HG03103 (cell line): ENCODE measurements around the gene CACNG5.

Experiments used
- ATAC-seq: cut with Tn5 transposase; IDR thresholded peaks from one replicate; pipeline ENCODE4 v1.9.1; 2021; ENCODE audit warnings: low read depth; ENCODE audit not compliant: unreplicated experiment

CACNG5 gene

DNA sequence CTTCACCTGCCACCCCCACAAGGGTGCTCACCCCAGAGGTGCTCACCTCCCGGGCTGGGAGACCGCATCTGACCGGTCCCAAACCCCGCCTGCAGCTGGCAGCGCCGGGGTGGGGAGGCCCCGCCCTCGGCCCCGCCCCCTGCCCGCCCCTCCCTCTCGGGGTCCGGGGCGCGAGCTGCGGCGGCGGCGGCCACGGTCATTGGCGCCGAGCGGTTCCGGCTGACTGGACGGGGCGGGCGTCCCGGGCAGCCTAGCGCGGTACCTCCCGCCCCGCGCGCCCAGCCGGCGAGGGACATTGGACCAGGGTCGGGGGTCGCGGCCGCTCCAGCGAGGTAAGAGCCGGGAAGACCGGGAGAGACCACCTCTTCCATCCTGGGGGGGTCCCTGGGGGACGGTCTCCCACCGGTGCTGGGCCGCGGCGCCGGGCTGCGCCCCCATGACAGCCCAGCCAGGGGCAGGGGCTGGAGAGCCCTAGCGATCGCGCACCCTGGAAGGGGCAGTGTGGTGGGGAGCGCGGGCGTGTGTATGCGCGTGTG lies at the start of gene CACNG5:
CACNG5 (plus strand) TSS at position 199 of the 536 bp plus-strand sequence. CDS start 42,216 bp downstream, outside the sequence.
- no peak for ATAC-seq

DNA sequence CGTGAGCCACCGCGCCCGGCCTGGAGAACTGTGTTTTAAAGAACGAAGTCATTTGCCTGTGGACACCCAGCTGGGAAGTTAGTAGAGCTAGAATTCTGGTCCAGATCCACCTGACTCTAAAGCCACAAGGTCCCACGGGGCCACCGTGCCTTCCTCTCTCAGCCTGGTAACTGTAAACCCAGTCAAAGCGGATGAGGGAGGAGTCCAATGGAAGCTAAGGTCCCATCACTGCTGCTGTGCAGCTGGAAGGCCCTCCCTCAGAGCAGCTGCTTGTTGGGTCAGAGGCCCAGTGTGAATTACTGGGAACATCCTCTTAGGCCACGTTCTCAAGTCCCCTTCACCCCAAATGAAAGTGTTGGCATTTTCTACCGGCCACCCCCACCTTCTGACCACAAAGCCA lies 48.8 kb upstream of the CACNG5 start:
- no peak for ATAC-seq

DNA sequence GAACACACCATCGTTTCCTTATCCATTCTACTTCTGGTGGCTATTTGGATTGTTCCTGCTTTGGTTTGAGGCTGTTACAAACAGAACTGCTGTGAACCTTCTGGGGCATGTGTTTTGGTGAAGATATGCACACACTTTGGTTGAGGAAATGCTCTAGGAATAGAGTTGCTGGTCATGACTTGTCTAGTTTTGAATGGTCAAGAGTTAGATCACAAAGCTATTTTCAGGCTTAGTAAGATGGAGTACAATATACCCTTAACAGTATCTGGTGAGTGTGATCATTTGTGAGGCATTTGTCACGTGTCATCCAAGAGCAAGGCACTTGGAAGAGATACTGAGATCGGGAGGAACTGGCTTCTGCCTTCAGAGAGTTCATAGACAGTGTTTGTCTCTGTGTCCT lies 47.0 kb upstream of the CACNG5 start:
- no peak for ATAC-seq

DNA sequence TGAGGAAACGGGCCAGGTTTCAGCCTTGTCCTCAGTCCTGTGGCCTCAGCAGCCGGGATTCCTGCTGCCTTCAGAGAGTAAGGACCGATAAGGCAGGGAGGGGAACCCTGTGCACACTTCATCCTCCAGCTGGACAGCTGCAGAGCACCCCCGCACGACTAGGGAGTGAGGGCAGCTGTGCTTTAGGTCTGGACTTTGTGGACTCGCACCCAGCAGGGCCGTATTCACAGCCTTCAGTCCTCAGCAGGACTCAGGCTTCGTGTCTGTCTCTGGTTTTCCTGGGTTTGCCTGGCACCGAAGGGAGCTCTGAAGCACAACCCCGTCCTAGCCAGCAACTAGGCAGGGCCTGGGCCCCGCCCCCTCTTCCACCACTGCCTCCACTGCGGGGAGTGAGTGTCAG lies 45.8 kb upstream of the CACNG5 start:
- no peak for ATAC-seq

DNA sequence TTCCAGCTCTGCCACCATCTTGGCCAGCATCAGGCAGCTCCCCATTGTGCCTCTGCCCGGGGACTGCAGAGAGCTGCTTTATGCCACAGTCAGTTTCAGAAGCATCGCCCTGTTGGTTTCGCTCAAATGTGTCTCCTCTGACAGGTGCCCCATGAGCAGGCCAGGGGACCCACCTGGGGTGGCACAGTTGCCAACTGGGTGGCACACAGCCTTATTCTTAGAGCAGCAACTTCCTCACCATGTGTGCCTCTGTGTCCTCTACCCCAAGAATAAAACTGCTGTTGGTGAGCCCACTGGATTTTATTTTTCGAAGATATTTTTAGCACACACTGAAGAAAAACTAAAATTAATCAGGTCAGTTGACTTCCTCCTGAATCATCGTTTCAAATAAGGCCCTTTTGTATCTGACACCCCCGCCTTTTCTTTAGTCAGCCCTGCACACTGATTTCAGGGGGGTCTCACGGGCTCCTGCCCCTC lies 44.9 kb upstream of the CACNG5 start:
- ATAC-seq: no peak

DNA sequence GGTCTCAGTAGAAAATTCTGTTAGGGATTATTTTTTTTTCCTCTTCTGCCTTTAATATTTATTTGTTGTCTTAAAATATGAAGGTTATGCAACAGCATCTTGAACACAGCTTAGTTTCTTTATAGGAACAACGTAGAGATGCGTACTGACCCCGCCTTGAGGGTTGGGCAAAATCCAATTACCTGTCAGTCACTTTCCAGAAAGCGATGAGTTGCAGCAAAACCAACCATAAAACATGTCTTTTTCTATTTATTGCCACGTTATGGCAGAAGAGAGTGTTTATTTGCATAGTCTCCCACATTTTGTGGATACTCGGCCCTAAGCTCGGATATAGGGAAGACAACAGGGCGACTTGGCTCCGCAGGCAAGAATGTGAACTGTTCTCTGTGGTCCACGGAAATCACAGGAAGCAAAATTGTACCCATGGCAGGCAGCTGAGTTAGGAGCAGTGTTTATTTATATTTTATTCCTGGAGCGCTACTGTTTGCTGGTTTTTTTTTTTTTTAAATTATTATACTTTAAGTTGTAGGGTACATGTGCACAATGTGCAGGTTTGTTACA lies 44.3 kb upstream of the CACNG5 start:
- no peak for ATAC-seq

GRCh38 chr17:66791347-66791746 lies 43.6 kb upstream of the CACNG5 start:
- no peak for ATAC-seq

- ATAC-seq: no peak
Measured at GRCh38 chr17:66793814-66794213, 41.1 kb upstream of the CACNG5 start.

GRCh38 chr17:66795486-66795885 lies 39.4 kb upstream of the CACNG5 start:
- no peak for ATAC-seq

DNA sequence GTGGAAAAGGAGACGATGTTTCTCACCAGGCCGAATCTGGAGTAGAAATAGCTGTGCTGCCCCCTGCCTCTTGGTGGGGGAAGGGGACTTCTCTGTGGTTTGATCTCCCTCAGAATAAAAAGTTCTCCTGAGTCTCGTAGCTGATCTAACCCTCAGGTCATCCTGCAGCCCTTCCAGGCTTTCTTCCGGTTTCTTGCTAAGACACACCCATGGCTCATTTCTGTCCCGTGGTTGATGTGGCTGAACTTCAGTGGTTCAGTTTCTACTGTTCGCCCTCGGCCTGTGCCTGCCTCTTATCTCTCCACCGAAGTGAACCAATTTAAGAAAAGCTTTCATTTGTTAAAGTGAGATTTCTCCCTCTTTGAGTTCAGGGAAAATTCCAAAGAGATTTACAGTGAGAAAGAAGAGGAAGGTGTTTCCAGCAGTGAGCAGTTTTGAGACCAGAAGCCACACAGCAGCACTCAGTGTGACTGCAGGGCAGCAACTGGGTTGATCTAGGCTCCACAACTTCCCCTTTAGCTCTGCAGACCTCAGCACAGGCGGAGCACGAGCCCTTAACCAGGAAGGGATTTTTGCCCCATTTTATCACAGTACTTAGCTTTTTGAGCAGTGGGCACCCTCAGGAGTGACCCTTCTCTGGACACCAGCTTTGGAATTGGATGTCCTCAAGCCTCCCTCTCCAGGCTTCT lies 34.9 kb upstream of the CACNG5 start:
- no peak for ATAC-seq

DNA sequence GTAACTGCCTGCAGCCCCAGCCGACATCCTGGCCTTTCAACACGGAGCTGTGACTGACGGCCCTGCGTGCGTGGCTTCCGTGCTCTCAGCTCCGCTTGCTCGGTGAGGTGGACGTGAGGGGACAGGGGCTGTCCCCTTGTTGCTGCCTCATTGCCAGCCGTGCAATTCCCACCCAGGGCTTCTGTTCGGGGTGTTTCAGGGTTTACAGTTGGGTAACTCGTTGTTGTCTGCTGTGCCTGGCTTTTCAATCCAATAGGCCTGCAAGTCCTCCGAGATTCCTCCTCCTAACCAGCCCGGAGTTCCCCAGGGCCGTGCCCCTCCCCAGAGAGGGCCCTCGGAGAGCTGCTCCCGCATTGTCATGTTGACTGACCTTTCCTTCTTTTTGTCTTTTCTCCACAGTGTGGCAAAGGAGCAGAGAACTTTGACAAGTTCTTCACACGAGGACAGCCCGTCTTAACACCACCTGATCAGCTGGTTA lies 31.4 kb upstream of the CACNG5 start:
- no peak for ATAC-seq

DNA sequence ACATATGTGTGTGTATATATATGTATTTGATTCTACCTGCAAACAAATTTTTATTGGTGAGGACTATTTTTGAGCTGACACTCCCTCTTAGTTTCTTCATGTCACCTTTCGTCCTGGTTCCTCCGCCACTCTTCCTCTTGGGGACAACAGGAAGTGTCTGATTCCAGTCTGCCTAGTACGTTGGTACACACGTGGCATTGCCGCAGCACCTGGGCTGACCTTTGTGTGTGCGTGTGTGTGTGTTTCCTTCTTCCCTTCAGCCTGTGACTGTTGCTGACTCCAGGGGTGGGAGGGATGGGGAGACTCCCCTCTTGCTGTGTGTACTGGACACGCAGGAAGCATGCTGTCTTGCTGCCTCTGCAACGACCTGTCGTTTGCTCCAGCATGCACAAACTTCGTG lies 29.4 kb upstream of the CACNG5 start:
- no peak for ATAC-seq

DNA sequence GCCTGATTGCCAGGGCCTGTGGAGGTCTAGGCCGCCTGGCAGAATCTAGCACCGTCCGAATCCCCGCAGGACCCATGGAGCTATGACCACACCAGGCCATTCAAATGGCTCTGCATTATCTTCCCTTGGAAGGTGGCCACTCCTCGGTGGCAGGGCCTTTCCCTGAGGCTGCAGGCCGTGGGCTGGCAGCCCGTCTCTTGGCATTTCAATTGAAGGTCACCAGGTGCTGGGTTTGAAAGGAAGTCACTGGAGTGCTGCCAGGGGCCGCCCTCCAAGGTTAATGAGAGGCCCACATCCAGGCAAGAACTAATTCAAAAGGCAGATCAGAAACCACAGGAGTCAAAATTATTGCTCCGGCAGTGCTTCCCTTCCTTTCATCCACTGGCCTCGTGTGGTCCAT lies 27.7 kb upstream of the CACNG5 start:
- no peak for ATAC-seq

DNA sequence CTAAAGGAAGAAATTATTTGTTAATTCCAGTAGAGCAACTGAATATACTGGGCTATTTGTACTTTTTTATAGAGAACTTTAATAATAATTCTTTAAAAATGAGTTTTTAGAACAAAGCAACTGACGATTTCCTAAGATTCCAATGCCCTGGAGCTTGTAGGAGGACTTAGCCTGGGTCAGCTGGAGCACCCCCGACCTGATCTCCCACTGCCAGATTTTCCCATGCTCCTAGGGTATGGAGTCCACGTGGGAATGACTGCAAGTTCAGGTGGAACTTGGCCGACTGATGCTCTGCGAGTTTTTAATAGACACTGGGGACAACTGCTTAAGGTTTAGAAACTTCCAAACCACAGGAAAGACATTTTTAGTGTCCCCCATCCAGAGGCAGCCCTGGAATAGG lies 25.5 kb upstream of the CACNG5 start:
- ATAC-seq: no peak

- ATAC-seq: no peak
Measured at GRCh38 chr17:66810951-66811682, 23.8 kb upstream of the CACNG5 start.

- no peak for ATAC-seq
Measured at GRCh38 chr17:66811683-66812054, 23.2 kb upstream of the CACNG5 start.

DNA sequence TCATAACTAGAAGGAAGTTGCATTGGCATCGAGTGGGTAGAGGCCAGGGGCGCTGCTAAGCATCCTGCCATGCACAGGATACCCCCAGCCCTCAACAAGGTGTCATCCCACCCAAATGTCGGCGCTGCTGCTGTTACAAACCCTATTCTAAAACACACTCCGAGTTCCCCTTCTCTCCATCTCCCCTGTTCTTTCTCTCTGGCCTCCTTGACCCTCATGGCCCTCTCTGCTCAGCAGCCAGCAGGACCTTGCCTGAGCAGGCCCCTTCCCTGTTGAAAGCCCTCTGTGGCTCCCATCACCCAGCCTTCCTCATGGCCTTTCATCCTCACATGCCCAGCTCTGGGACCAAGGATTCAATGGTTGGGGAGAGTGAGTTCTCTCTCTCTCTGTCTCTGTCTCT lies 22.3 kb upstream of the CACNG5 start:
- no peak for ATAC-seq

- ATAC-seq: no peak
Measured at GRCh38 chr17:66813296-66813695, 21.6 kb upstream of the CACNG5 start.

GRCh38 chr17:66814026-66814425 lies 20.9 kb upstream of the CACNG5 start:
- ATAC-seq: no peak

DNA sequence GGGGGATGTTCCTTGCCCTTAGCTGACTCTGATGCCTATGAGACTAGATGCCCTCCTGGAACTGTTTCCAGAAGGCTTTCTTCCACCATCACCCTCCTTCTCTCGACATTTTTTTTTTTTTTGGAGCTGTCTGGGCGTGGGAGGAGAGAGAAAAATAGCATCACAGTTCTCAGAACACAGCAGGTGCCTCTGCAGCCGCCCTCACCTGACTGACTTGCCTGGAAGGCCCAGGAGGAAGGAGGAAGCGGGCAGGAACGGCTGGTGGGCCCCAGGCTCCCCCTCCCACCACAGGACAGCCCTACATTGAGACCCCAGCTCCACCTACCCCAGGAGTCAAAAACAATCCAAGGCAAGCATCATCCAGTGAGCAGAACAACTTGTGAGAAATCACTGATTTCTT lies 20.3 kb upstream of the CACNG5 start:
- ATAC-seq: no peak

DNA sequence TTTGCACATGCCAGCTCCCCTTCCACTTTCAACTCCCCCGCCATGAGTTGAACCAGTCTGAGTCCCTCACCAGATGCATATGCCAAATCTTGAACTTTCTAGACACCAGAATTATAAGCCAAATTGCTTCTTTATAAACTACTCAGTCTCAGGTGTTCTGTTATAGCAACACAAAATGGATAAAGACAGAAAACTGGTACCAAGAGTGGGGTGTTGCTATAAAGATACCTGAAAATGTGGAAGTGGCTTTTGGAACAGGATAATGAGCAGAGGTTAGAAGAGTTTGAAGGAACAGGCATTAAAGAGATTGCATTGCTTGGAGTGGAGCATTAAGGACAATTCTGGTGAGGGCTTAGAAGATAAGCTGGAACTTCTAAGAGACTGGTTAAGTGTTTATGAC lies 17.2 kb upstream of the CACNG5 start:
- ATAC-seq: no peak
